Limb (tissue), 2 donors: ENCODE results near the gene CAST.

Experiments used
- DNase-seq, 2 donors: peaks; one replicate each; pipeline ENCODE4 v3.0.0-alpha.2; 2016; ENCODE audit errors: extremely low spot score in 2 of 2

The CAST gene

DNA sequence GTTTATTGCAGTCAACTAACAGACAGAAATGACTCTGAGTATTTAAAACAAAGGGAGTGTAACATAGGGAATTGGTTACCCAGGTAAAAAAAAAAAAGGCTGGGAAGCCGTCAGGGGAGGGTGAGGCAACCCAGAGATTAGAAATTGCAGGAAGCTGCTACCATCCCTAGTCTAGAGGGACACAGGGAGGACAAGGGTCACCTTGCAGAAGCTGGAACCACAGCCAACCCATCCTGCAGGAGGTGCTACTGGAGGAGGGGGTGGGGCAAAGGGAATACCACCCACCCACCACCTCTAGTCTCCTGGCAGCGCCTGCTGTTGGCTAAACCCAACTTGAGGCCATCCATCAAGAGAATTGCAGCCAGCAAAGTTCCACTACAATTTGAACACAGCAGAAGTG lies 6.5 kb downstream of the CAST start:
- DNase-seq = no peak

DNA sequence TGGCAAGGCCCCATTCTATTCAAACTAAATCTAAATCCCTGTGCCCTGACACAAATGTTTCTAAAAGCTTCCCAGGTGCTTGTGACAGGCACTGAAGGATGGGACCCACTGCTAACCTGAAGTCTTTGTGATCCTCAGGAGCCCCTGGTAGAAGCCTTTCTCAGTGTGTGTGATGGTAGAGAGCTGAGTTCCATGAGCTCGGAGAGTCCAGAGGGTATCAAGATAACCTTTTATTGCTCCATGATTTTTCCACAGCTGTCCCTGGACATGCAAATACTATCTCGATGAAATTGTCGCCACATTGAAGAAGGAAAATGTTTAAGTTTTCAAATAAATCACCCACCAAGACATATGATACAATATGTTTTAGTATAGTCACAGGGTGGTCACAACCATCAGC lies 7.7 kb downstream of the CAST start:
- no peak for DNase-seq

DNA sequence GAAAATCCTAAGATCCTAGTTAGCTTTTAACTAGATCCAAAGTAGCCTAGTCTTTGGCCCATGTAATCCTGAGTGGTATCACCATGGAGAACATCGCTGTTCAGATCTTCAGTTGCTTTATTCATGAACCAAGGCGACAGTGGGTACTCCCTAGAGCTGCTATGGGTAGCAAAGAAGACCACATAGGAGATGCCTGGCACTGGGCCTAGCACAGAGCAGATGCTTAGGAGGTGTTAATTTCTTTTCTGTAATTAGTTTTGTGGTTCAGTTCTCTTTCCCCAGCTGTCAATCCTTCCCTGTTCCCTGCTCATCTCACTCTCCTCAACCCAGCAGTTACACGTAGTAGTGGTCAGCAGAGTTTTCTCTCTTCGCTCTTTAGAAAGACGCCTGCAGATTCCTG lies 9.3 kb downstream of the CAST start:
- no peak for DNase-seq

DNA sequence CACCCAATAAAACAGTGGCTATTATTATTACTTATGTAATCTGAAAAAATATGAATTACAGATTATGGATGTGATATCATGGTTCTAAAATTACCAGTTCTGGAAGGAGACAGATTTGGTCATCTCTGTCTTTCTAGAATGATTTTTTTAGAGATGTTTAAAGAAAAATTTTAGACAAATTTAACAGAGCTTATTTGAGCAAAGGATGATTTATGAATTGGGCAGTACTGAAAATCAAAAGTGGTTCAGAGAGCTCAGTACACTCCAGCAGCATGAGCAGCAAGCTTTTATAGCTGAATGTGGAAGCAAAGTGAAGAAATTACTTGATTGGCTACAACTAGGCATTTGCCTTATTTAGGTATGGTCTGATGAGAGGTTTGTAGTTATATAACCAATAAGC lies 11.0 kb downstream of the CAST start:
- DNase-seq = no peak

DNA sequence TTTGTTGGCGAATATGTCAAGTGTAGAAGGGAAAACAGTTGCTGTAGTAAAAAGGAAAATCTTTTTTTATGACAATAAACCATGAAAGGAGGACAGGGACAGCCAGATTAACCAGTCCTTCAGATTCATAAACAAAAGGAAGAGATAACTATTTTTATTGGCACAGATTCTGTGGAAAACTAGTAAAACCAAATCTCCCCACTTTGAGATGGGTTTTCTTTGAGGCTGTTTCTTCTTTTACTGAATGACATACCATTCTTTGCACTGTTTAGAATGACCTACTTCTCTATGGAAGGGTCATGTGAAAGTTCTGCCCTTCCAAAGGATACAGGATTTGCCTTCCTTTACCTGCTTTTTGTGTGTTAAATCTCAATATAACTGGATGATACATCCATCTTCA lies 13.7 kb downstream of the CAST start:
- no peak for DNase-seq

DNA sequence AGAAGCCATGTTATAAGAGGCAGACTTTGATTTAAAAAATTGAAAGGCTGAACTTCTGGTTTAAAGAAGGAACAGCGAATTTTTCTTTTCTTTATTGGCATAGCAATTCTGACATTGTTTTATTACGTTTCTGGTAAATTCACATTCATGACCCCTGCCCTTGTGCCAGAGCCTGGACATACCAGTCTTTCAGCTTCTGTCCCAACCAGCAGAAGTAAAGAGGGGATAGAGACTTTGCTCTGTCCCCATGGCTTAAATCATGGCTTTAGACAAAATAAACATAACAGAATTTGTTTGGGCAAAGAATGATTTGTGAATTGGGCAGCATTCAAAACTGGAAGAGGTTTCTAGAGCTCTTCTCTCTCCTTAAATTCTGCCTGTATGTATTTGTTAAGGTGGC lies 15.3 kb downstream of the CAST start:
- DNase-seq = no peak

DNA sequence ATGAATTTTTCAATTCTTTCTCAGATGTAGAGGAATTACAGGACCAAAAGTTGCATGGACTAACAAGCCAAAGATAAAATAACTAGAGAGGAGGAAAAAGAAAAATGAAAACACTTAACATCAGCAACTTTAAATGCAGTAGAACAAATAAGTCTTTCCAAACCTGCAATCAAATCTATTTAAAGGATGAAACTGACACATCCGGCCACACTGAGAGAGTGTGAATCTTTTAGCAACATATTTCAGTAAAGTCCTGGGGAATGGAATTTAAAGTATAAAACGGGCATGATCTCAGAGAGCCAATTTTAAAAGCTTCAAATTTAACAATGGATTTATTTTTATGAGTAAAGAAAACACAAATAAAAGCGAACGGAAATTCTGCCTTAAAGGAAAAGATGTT lies 17.1 kb downstream of the CAST start:
- no peak for DNase-seq

DNA sequence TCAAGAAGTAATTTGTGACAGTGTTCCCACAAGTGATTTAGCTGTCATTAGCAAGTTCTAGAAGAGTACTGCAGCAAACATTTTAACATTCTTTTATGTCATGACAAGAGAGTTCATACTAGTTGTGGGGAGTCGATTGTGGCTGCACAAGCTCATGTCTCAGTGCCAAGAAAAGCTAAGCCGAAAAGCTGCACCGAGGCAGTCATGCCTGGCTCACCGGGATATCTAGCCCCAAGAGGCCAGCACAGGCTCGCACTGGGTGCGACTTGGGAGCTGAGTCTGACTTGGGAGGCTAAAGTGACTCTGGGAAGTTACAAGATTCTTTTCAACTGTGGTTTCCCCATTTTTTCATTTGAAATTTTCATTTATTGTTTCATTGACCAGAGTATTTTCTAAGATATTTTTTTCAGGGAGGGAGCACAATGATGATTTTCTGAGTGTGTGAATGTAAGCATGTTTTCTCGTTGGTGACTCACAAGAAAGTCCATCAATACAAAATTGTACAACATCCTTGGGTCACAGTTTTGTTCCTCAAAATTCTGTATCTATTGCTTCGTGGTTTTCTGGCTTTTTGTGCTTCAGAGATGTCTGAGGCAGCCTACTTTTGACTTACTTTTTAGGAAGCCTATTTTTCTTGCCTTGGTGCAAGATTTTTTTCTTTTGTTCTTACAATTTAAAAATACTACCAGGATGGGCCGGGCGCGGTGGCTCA lies 18.7 kb downstream of the CAST start:
- no peak for DNase-seq

DNA sequence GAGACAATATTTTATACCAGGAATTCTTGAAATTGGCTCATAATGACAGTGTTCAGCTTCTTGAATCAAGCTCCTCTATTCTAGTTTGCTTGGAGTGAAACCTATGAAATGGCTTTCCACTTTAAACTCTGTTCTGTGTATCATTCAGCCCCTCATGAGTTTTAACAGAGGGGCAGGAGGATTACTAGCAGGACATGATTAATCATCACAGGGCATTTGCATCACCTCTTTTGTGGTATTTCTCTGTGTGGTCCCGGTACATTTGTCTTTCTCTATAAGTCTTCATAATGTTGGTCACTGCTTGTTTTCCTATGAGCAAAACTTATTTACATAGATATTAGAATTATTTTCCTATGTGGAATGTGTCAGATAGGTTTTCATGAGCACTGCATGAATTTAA lies 21.2 kb downstream of the CAST start:
- DNase-seq = no peak

DNA sequence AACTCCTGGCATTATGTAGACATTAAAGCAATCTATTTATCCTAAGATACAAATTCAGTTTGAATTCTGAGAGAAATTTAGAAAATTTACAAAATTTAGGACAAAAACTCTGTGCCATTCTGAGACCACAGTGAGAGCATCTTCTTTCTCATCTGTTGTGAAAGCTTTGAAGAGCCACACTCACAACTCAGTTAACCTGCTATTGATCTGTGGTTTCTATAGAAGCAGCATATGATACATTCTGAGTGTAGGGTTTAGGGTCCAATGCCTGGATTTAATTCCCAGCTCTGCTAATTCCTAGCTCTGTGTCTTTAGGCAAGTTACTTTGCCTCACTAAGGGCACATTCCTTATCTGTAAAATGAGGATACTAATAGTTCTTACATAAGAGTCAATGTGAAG lies 21.6 kb downstream of the CAST start:
- no peak for DNase-seq

DNA sequence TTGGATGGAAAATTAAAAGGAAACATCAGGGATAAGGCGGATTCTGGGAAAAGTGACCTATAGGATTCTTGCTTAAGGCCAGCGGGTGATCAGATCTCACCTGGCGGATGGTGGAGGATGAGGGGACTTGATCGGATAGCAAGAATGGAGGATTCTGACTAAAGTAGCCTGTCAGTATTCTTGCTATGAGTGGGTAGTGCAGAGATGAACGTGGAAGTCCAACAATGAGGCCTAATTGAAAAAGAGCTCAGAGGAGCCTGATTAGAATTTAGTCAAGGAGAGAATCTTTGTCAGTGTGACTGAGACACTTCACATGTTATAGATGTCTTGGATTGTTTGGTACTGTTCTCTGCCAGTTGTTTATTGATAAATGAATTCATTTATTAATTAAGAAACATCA lies 24.9 kb downstream of the CAST start:
- DNase-seq = no peak

DNA sequence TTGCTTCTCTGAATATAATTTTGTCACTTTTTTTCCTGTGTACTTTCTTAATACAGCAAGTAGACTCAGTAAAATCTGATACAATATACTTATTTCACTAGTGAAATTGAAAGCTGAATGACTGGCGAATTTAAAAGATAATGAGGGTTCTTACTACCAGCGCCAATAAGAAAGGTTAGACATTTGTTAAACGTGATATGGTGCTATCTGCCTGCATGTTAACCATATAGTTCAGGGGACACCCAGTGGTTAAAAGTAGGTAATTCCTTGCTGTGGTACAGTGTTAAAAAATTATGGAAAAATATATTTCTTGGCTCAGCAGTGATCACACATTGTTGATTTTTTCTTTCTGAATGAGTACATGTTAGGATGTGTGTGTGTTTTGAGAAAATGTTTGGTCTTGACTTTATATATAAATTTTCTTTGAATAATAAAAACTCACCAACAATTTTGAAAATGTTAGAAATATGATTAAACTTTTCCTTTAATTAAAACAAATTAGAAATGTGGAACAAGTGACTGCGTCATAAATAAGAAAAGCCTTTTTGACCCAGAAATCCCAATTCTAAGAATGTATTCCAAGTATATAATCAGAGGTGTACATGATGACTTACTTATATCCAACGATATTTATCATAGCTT lies 25.8 kb downstream of the CAST start:
- DNase-seq = peak in 1 of 2 donors; percentile 51

DNA sequence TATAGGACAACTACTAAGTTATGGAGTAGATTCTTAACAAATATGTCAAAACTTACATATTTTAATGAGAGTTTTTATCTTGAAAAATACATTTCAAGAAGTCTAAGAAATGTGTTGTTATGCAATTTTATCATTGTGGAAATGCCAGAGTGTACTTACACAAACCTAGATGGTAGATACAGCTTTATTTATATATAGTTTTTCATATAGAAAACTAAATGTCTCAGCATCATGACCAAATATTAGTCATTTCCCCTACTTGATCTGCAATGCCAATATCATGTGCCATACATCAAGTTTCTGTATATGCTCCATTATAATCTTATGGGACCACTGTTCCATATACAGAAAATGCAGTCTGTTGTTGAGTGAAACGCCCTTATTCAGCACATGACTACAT lies 28.7 kb downstream of the CAST start:
- DNase-seq = no peak

DNA sequence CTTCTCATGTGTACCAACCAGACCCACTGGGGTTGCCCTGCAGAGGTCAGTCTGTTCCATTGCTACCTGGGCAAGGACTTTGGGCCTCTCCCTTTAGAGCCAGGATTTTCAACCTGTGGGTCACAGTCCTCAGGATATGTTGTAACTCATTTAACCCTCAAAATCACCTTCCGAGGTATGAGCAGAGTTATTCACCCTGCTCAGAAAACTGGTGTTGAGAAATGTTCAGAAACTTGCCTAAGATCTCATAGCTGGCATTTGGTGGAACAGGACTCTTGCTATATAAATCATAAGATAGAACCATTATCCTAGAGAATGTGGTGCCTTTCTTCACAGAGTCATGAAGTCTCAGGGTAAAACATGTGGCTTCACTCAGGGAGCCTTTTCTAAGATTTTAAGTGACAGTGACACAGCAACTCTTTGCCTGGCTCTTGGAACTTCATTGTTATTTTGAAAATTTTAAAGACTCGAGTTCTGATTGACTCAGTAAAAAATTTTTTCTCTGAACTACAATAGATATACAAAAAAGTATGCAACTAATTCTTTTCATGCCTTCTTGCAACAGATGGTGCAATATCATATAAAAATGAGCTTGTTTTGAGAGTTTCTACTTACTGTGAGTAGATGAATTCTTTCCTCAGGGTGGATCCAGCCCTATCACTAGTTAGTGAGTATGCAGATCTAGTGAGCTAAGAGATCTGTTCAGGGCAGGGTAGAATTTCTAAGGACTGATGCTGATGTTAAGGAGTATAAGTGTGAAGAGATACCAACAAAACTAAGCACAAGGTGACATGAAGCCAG lies 29.5 kb downstream of the CAST start:
- DNase-seq = no peak

DNA sequence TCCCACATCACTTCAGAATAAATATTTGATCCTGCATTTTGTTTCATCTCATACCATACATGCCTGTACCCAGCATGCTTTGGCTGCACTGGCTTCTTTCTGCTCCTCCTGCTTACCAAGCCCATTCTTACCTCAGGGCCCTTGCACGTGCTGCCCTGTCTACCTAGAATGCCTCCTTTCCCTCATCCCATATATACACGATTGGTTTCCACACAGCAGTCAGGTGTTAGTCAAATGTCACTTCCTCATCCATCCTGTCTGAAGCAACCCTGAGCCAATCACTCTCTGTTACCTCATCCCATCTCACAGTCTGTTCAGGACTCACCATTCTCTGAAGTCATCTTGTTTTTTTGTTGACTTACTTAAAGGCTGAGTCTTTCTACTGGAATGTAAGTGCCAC lies 30.3 kb downstream of the CAST start:
- DNase-seq = no peak

DNA sequence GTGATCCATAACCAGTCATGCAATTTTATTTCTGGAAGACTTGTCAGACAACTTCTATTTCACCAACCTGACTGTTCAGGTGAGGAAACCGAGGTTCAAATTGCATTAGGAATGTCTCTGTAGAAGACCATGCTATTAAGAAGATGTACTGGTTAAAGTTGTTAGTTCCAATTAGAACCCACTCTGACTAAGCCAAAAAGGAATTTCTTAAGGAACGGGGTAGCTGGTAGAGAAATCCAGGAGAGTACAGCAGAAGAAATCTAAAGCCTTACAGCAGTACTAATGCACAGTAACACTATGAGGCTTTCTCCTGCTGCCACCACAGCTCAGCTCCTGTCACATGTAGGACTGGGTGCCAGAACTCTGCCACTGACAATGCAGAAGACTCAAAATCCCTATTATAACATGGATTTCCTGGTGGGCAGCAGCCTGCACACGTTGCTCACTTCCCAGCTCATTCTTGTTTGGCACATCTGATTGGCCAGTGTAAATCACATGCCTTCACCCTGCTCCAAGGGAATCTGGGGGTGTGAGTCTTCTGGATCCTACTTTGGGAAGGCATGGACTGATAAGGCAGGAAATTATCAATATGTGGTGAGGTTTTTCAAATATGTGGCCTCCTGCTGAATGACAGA lies 37.1 kb downstream of the CAST start:
- DNase-seq = no peak

DNA sequence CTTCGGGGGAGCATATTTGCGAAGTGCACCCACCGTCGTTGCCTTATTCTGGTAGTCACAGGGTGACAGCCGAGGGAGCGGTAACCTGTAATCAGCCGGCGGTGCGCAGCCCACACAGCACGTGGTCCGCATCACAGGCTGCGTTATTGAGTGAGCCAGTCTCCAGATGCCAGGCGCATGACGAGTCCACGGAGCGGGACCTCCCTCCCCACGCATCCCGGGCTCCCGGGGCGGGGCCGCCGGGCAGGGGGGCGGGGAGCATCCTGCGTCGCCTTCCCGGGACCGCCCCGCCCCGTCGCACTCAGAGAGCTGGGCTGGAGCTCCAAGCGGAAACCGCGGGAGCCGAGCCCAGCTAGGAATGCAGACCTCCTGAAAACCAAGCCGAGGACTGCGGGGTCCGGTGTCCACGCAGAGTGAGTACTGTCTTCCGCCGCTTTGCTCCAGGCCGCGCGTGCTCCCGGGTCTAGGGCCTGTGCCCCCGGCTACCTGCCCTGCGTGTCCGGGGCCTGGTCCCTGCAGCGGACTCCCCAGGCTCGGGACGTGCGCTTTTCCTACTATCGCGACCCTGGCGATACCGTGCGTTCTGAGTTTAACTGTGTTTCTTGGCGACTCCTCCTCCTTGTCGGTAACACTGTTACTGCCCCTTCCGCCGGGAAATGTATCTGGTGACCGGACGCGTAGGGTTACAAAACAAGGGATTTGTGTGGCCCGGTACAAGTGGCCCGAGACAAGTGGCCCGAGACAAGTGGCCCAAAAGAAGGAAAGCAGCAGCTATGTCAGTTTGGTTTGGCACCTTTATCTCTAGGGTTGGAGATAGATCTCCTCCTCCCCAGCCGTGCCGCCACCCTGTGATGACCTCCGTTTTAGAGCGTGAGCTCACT lies 40.6 kb downstream of the CAST start:
- peak; percentile 85 to 92 for DNase-seq

DNA sequence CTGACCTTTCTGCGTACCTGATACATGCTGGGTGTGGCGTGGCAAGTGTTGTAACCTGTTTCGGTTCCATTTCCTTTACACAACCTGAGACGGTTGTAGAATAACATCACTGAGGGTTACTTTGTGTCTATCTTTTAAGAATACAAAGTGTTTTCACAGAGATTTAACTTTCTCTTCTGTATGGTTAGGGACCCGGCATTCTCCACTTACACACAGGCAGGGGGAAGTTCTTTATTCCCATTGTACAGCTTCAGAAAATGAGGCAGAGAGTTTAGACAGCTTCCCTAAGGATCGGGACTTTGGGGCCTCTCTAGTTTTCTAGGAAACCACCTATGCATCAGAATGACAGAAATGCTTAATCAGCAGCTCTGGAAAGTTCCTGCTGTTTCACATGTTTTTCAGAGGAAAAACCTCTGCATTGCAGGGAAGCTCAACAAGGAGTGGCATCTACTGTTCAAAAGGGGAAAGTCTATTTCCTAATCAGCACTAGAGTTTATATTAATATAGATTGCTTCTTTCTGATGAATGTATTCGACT lies 41.3 kb downstream of the CAST start:
- DNase-seq = no peak

DNA sequence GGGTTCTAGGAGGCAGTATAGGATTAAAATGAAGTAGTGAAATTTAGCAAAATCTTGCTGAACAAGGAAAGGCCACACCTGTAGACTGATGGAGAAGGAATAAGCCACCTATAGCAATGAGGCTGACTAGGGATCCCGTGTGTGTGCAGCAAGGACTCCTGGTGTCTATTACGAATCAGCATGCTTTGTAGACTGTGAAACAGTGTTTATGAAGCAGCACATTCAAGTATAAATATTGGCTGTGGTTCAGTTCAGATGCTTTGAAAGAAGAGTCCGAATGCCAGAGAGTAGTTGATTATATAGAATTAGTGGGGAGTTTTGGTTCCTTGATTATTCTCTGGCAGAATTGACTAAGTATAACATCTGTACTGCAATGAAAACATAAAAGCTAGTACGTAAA lies 41.8 kb downstream of the CAST start:
- DNase-seq = no peak

DNA sequence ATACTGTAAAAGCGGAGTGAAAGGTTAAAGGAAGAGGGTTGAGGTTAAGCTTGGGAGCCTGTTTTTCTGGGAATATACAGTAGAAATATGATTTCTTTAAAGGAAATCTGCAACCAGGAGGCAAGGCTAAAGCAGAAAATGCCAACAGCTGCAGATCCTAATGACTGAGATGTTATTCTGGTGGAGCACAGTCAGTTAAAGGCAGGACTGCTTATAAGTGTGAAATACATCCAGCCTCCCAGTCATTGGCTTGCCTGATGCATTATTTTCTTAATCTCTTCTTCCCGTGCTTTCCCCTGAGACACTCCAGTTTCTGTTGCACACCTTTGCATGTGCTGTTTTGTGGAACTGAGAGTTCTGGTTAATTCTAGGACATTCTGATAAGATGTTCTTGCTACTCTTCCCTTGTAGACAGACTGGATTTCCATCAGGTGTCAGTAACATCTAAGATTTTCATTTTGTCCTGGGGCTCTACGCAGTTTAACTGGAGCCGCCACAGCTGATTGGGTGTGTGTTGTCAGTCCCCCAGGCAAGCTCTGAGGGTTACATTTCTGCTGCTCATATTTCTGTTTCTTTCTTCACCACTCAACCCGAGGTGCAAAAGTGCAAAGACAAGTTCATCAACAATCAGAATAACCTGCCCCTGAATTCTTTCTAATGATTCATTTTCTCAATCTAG lies 44.4 kb downstream of the CAST start:
- DNase-seq = peak in 1 of 2 donors; percentile 21
